GM23338 (cell line): ENCODE data around the gene LOXHD1. TPM values are rescaled to one million over a fixed set of nuclear protein-coding genes. Genes with fewer than 3 reads are reported as not detected.
A peak's percentile ranks its signal among the peaks of the same experiment; 100 is the strongest.

Source experiments
- ATAC-seq: fragments of 200-7000 bp; cut with Tn5 transposase; 3 replicates; pipeline ENCODE4 v1.9.1; 2020
- DNase-seq: peaks from one replicate; pipeline ENCODE4 v3.0.0-alpha.2; 2015; ENCODE audit warnings: low spot score
- H2AFZ ChIP-seq: fragments of 200-600 bp; sonication (generic); 2 replicates; pipeline ENCODE4 v1.8.0; 2016; ENCODE audit warnings: antibody characterized with exemption, mild to moderate bottlenecking, moderate library complexity
- H3F3A ChIP-seq: fragments of 200-600 bp; sonication (generic); replicated peaks from 2 replicates; pipeline ENCODE4 v1.8.0; 2017; ENCODE audit warnings: antibody characterized with exemption, mixed run types, low read depth
- H3K27ac ChIP-seq: fragments of 200-600 bp; sonication (generic); 2 replicates; pipeline ENCODE4 v1.6.1; 2016; ENCODE audit warnings: low read depth
- H3K27me3 ChIP-seq: fragments of 200-600 bp; sonication (generic); 2 replicates; pipeline ENCODE4 v1.8.0; 2016; ENCODE audit warnings: mild to moderate bottlenecking, mixed run types, moderate library complexity; ENCODE audit not compliant: insufficient read depth
- H3K36me3 ChIP-seq: fragments of 200-600 bp; sonication (generic); 2 replicates; pipeline ENCODE4 v1.8.0; 2016; ENCODE audit warnings: mild to moderate bottlenecking; ENCODE audit not compliant: insufficient read depth
- H3K4me1 ChIP-seq: fragments of 200-600 bp; sonication (generic); 2 replicates; pipeline ENCODE4 v1.8.0; 2016; ENCODE audit warnings: mild to moderate bottlenecking, moderate library complexity; ENCODE audit not compliant: insufficient read depth
- H3K4me2 ChIP-seq: fragments of 200-600 bp; sonication (generic); 2 replicates; pipeline ENCODE4 v1.7.1; 2017; ENCODE audit warnings: mixed run types
- H3K4me3 ChIP-seq: fragments of 200-600 bp; sonication (generic); 2 replicates; pipeline ENCODE4 v1.6.1; 2016; ENCODE audit warnings: mixed run types
- H3K79me2 ChIP-seq: fragments of 200-600 bp; sonication (generic); replicated peaks from 2 replicates; pipeline ENCODE4 v1.8.0; 2017; ENCODE audit warnings: mild to moderate bottlenecking; ENCODE audit not compliant: insufficient read depth
- H3K9me2 ChIP-seq: fragments of 200-600 bp; sonication (generic); 2 replicates; pipeline ENCODE4 v1.8.0; 2017; ENCODE audit not compliant: insufficient read depth
- H4K20me1 ChIP-seq: fragments of 200-600 bp; sonication (generic); replicated peaks from 2 replicates; pipeline ENCODE4 v1.8.0; 2017; ENCODE audit warnings: mild to moderate bottlenecking; ENCODE audit not compliant: insufficient read depth
- H3K27ac Mint-ChIP-seq: 2 replicates; pipeline ENCODE4 v1.8.0; 2020; ENCODE audit warnings: inconsistent platforms, mild to moderate bottlenecking, moderate library complexity, mixed read lengths
- H3K27me3 Mint-ChIP-seq: 3 replicates; pipeline ENCODE4 v1.8.0; 2022; ENCODE audit warnings: low read depth, mild to moderate bottlenecking, moderate library complexity, mixed read lengths, inconsistent platforms; ENCODE audit not compliant: insufficient read depth, poor library complexity
- H3K36me3 Mint-ChIP-seq: 3 replicates; pipeline ENCODE4 v1.8.0; 2021; ENCODE audit warnings: low read depth, mild to moderate bottlenecking, inconsistent platforms, moderate library complexity, mixed read lengths
- H3K4me1 Mint-ChIP-seq: 3 replicates; pipeline ENCODE4 v1.8.0; 2020; ENCODE audit warnings: mild to moderate bottlenecking, inconsistent platforms, mixed read lengths
- H3K4me3 Mint-ChIP-seq: 3 replicates; pipeline ENCODE4 v1.8.0; 2021; ENCODE audit warnings: moderate library complexity, mild to moderate bottlenecking, inconsistent platforms, mixed read lengths
- H3K9me3 Mint-ChIP-seq: 3 replicates; pipeline ENCODE4 v1.8.0; 2020; ENCODE audit warnings: moderate library complexity, mild to moderate bottlenecking, inconsistent platforms, mixed read lengths
- CREB1 ChIP-seq: fragments of 250-450 bp; sonication (Bioruptor Pico); IDR thresholded peaks from 2 replicates; pipeline ENCODE4 v1.5.0; 2020; ENCODE audit warnings: low read depth, mild to moderate bottlenecking, moderate library complexity
- JUNB ChIP-seq: IDR thresholded peaks from one replicate; pipeline ENCODE4 v1.6.1; 2016; ENCODE audit warnings: antibody characterized with exemption; ENCODE audit not compliant: unreplicated experiment
- NANOG ChIP-seq: IDR thresholded peaks from 2 replicates; pipeline ENCODE4 v1.6.1; 2016; ENCODE audit warnings: antibody characterized with exemption, borderline replicate concordance
- POLR2AphosphoS5 ChIP-seq: IDR thresholded peaks from 2 replicates; pipeline ENCODE4 v1.6.1; 2016; ENCODE audit warnings: antibody characterized with exemption, low read depth
- STAT1 ChIP-seq: IDR thresholded peaks from one replicate; pipeline ENCODE4 v1.6.1; 2016; ENCODE audit warnings: antibody characterized with exemption; ENCODE audit not compliant: unreplicated experiment
- polyA plus RNA-seq: library from polyadenylated mRNA; unstranded; fragments of >200 nt; fragmentation: Nextera tagmentation; extraction: Ambion mirVana; gene quantifications from 2 replicates; pipeline ENCODE4 v1.2.1, GENCODE V29; 2016
- total RNA-seq: library from RNA; depleted of rRNA; stranded (reverse); fragments of >200 nt; shearing (Covaris generic); gene quantifications from 2 replicates; pipeline ENCODE4 v1.2.3, GENCODE V29; 2014
- TF ChIP-seq, protein P1 (sequence below): IDR thresholded peaks from 2 replicates; pipeline ENCODE4 v1.6.1; 2016; ENCODE audit warnings: antibody characterized with exemption

Gene LOXHD1
- total and polyA plus RNA-seq, 2 experiments from 2014 or later = 0.17 TPM; not detected in 1

DNA sequence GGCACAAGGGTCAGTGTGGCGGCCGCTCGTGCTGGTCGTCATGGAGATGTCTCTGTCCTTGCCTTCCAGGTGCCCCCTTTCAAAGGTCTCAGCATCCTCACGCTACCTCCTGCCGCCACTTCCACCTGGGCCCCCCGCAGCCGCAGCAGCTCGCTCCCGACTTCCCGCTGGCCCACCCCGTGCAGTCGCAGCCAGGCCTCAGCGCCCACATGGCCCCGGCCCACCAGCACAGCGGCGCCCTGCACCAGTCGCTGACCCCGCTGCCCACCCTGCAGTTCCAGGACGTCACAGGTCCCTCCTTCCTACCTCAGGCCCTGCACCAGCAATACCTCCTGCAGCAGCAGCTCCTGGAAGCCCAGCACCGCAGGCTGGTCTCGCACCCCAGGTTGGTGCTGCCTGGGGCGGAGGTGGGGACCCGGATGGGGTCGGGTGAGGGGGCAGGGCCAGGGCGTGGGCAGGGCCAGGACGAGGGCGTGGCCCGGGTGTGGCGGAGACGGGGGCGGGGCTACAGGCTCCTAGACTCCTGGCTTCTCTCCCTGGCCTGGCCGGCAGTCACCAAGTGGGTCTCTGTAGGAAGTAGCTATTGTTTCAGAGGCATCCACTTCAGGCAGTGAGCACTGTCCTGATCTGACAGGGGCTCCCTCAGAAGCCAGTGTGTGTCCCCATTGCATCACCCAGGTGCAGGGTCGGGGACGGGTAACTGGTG lies 223.7 kb downstream of the LOXHD1 start:
- 0 out of 2 replicates have a peak, but pooled peaks cover 3% of the 10 kb centered on the region for H3K9me2 ChIP-seq
- peak; percentile 96 for DNase-seq
- peaks cover 21% of the 10 kb centered on the region for H3K4me1 ChIP-seq
- H3K79me2 ChIP-seq = 0 out of 2 replicates have a peak, but pooled peaks cover 3% of the 10 kb centered on the region
- Mint-ChIP-seq H3K27ac (peak overlapping the region; percentile 58), H3K4me1 (peaks cover 37% of the 10 kb centered on the region), H3K4me3 (peak overlapping the region; percentile 34; the same call in 2 of the 3 replicates), H3K27me3 (no peaks in the 10 kb centered on the region), H3K9me3 (no peaks in the 10 kb centered on the region), H3K36me3 (no peaks in the 10 kb centered on the region; the same call in 2 of the 3 replicates)
- peak overlapping the region; percentile 84 for H3K27ac ChIP-seq
- no peaks in the 10 kb centered on the region for H3F3A ChIP-seq
- H3K36me3 ChIP-seq = no peaks in the 10 kb centered on the region
- ATAC-seq = peak; percentile 97
- peak overlapping the region; percentile 67 for H3K4me3 ChIP-seq
- peak overlapping the region; percentile 95; the same call in 1 of the 2 replicates for H2AFZ ChIP-seq
- TF ChIP-seq, protein P1, sequence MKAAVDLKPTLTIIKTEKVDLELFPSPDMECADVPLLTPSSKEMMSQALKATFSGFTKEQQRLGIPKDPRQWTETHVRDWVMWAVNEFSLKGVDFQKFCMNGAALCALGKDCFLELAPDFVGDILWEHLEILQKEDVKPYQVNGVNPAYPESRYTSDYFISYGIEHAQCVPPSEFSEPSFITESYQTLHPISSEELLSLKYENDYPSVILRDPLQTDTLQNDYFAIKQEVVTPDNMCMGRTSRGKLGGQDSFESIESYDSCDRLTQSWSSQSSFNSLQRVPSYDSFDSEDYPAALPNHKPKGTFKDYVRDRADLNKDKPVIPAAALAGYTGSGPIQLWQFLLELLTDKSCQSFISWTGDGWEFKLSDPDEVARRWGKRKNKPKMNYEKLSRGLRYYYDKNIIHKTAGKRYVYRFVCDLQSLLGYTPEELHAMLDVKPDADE = 0 out of 2 replicates have a peak, but pooled peaks have one; percentile 43
- TF ChIP-seq POLR2AphosphoS5 = peak; percentile 98
- TF ChIP-seq CREB1 (CRISPR knock-in tag) = no peak
- H3K27me3 ChIP-seq = no peaks in the 10 kb centered on the region
- no peaks in the 10 kb centered on the region for H4K20me1 ChIP-seq
- peak overlapping the region; percentile 79 for H3K4me2 ChIP-seq

DNA sequence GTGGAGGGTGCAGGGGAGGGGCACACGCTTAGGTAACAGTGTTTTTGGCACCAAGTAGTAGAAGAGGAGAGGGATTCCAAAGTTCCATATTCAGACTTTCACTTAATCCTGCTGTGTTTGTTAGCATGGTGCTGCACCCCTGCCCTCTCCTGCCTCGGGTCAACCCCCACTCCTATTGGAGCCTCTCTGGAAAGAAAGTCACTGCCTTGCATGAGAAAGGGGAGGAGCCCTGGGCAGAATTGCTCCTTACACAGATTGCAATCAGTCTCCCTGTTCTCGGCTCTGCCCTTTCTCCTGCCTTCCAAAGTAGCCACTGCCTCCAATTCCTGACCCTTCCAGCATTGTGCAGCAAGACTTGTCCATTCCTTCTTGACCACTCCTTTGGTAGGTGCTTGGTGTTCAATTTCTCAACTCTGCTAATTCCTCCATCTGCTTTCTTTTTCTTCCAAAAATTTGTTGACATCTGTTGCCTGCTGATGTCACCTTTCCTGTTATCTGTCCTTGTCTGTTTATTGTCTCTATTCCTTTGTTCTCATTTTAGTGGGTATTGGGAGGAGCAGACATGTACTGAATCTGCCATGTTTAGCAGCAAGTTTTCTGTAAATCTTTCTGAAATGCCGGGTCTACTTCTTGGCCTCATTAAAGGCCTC lies 225.4 kb downstream of the LOXHD1 start:
- DNase-seq = peak; percentile 30
- peak; percentile 32 for ATAC-seq
- Histone ChIP-seq H4K20me1 (no peaks in the 10 kb centered on the region), H3K27ac (0 out of 2 replicates have a peak overlapping the region, but pooled peaks have one; percentile 12), H3K4me3 (peak overlapping the region; percentile 26; the same call in 1 of the 2 replicates), H3K36me3 (no peaks in the 10 kb centered on the region), H3K4me2 (peak overlapping the region; percentile 70), H3F3A (no peaks in the 10 kb centered on the region), H3K4me1 (peaks cover 21% of the 10 kb centered on the region), H3K27me3 (no peaks in the 10 kb centered on the region), H3K79me2 (0 out of 2 replicates have a peak, but pooled peaks cover 3% of the 10 kb centered on the region), H2AFZ (no peak overlapping the region), H3K9me2 (0 out of 2 replicates have a peak, but pooled peaks cover 3% of the 10 kb centered on the region)
- Mint-ChIP-seq H3K9me3 (no peaks in the 10 kb centered on the region), H3K27ac (peak overlapping the region; percentile 35), H3K4me1 (peaks cover 40% of the 10 kb centered on the region), H3K27me3 (peaks cover 6% of the 10 kb centered on the region), H3K4me3 (peak overlapping the region; percentile 12; the same call in 1 of the 3 replicates), H3K36me3 (no peaks in the 10 kb centered on the region; the same call in 2 of the 3 replicates)
- TF ChIP-seq JUNB (no peak), POLR2AphosphoS5 (no peak), STAT1 (no peak), CREB1 (CRISPR knock-in tag) (no peak)

DNA sequence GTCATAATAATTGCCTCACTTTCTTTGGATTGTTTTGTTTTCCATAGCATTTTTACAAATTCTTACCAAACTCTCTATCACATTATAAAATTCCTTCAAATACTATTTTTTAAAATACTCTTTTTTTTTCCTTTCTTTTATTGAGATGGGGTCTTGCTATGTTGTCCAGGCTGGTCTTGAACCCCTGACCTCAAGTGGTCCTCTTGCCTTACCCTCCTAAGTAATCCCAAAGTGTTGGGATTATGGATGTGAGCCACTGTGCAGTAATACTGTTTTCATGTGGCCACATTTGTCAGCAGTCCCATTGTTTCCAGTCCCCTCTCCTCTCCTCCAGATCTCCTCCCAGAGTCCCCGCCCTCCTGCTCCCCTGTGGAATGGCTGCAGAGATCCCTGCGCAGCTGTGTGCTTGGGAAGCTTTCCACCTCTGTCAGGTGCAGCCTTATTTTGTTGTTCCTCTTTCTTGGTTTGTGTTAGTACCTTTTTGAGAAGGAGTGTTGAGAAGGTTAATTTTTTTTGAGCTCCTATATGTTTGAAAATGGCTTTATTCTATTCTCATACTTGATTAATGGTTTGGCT lies 227.3 kb downstream of the LOXHD1 start:
- H3K9me2 ChIP-seq = 0 out of 2 replicates have a peak, but pooled peaks cover 3% of the 10 kb centered on the region
- H3K27ac ChIP-seq = no peak overlapping the region
- Mint-ChIP-seq H3K27ac (no peak overlapping the region), H3K4me3 (no peak overlapping the region), H3K9me3 (no peaks in the 10 kb centered on the region), H3K27me3 (peaks cover 11% of the 10 kb centered on the region), H3K36me3 (no peaks in the 10 kb centered on the region; the same call in 2 of the 3 replicates), H3K4me1 (peaks cover 39% of the 10 kb centered on the region)
- TF ChIP-seq NANOG = no peak
- no peaks in the 10 kb centered on the region for H3K27me3 ChIP-seq
- no peaks in the 10 kb centered on the region for H4K20me1 ChIP-seq
- no peak for DNase-seq
- no peak for ATAC-seq
- no peak overlapping the region for H3K4me2 ChIP-seq
- peaks cover 21% of the 10 kb centered on the region for H3K4me1 ChIP-seq
- no peak overlapping the region for H2AFZ ChIP-seq
- H3F3A ChIP-seq = no peaks in the 10 kb centered on the region
- no peaks in the 10 kb centered on the region for H3K36me3 ChIP-seq
- 0 out of 2 replicates have a peak, but pooled peaks cover 3% of the 10 kb centered on the region for H3K79me2 ChIP-seq
- H3K4me3 ChIP-seq = no peak overlapping the region
